HG02798 (cell line): Measurements from ENCODE around the gene TOP3A.
"Not testable (repeated sequence)": the region's sequence is repeated elsewhere in the genome, so short reads cannot be mapped to it uniquely, and the experiment has no call there.

Experiments used
- ATAC-seq: cut with Tn5 transposase; IDR thresholded peaks from one replicate; pipeline ENCODE4 v1.9.1; 2021; ENCODE audit warnings: mild to moderate bottlenecking; ENCODE audit not compliant: unreplicated experiment, poor library complexity

TOP3A gene

DNA sequence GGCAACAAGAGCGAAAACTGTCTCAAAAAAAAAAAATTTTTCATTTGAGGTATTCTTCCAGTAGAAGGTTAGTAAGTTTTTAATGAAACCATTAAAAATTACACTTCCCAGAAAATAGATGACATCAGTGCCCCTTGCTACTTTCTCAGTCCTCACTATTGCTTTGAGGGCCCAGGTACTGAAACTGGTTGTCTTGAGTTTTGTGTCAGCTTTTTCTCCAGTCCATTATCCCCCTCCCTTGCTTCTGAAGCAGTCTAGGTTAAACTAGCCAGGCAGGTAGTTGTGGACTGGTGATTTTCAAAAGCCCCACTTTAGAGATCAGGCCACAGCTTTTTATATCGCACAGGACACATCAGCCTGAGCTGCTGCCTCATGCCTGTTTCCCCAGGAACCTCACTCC is 11.2 kb upstream of the TOP3A start:
- ATAC-seq: no peak

- no peak for ATAC-seq
Observed at GRCh38 chr17:18324140-18325050, 9.6 kb upstream of the TOP3A start.

DNA sequence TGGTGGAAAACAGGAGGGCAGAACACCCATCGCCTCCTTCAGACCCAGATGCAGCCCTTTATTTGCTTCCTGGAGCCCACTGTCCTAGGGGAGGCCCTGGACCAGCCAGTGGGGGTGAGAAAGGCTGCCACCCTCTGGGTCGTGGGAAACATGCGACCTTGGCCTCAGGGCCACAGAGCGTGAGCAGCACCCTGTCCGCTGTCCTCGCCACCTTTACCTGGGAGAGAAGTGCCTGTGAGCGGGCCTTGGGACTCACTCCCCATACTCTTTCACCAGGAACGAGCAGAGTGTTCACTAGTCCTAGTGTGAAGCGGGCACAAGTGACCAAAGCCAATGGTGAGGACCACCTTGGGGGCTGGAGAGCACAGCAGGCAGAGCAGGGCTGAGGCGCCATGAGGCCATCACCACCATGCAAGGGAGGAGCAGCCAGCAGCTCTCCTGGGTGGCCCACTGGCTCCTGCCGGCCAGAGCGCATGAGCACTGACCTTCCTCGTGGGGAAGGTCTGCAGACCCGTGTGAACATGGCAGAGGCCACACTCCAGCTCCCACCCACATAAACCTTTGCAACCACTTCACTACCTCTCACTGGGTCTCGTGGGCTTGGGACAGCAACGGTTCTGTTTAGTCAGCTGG is 8.8 kb upstream of the TOP3A start:
- no peak for ATAC-seq

DNA sequence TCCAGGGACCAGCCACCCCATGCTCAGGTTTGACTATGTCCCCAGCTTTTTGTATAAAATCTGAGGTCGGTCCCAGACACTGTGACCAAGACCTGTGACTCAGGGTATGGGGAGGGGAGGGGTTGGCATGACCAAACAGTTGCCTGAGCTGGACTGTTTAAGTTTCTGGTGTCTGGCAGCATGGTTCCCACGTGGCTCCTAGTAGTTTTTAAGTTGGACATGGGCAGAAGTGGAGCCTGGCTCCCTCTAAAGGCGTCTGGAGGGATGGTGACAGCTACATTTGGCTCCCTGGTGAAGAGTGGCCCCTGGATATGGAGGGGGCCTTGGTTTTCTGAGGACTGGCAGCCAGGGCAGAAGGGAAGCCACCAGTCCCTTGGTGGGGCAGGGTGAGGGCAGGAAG is 8.2 kb upstream of the TOP3A start:
- ATAC-seq: no peak

GRCh38 chr17:18322522-18322921 is 7.7 kb upstream of the TOP3A start:
- ATAC-seq: no peak

- no peak for ATAC-seq
Observed at GRCh38 chr17:18321309-18321708, 6.5 kb upstream of the TOP3A start.

DNA sequence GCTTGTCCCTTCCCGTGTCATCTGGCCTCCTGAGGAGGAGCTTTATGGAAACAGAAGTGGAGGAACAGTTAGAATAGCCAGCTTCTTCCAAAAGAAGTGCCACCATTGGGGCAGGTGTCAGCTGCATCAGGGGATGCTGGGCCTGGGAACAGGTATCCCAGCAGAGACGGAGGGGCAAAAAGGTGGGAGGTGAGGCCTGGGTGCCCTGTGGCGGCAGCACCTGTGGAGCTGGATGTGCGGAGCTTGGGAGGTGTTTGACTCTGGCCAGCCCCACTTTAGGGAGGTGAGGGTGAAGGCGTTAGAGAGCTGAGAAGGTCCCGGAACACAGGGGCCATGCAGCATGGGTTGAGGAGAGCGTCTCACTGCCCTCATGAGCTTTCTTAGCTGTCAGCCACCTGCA is 5.5 kb upstream of the TOP3A start:
- ATAC-seq: no peak

GRCh38 chr17:18319604-18320256 is 4.9 kb upstream of the TOP3A start:
- ATAC-seq: no peak

- ATAC-seq: no peak
Observed at GRCh38 chr17:18318771-18319450, 4.1 kb upstream of the TOP3A start.

DNA sequence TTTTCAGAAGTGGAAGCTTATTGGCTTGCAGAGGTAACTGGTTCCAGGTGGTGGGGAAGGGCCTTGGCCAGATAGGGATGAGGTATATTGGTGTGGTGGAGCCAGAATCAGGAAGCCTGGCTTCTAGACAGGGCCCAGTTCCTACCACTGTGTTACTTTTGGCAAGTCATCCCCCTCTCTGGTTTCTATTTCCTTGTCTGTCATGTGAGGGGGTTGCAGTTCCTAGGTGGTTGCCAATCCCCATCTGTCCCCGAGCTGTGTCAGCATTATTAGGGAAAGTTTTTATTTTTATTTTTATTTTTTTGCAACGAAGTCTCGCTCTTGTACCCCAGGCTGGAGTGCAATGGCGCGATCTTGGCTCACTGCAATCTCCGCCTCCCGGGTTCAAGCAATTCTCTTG is 3.3 kb upstream of the TOP3A start:
- no peak for ATAC-seq

GRCh38 chr17:18315961-18316360 is 1.2 kb upstream of the TOP3A start:
- no peak for ATAC-seq

- ATAC-seq: no peak
Observed at GRCh38 chr17:18315562-18315922, 748 bp upstream of the TOP3A start.

DNA sequence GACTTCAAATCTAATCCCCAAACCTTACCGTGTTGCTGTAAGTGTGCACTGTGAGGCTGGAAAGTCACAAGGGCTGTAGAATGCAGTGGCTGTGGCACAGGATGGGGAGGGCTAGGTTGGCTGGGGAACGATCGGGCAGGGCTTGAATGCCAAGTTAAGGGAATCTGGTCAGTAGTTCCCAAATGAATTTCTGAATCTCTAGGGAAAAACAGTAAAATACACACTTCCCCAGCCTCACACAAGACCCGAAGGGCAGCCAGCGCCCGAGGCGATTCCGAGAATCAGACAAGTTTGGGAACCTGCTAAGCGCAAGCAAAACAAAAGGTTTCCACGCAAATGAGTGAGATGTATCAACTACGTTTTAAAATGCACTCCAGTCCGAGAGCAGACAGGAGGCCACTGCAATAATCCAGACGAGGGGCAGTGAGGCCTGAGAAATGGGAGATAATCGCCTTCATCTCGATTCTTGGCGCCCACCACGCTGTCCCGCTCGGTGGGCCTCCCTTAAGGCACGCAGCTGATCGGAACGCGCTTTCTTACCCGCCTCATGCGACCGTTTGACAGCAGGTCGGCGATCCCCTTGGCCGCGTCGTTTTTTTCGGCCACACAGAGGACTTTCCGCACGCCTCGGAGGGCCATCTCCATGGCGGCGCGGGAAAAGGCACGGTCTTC is 599 bp downstream of the TOP3A start:
- ATAC-seq: no peak

DNA sequence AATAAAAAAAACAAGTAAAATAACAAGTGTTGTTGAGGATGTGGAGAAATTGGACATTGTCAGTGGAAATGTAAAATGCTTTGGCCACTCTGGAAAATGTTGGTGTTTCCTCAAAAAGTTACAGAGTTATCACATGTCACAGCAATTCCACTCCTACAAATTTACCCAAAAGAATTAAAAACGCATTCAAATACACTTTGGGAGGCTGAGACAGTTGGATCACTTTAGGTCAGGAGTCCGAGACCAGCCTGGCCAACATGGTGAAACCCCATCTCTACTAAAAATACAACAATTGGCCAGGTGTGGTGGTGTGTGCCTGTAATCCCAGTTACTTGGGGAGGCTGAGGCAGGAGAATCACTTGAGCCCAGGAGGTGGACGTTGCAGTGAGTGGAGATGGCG is 5.6 kb downstream of the TOP3A start:
- no peak for ATAC-seq

- ATAC-seq: not testable (repeated sequence)
Observed at GRCh38 chr17:18303206-18303605, 11.6 kb downstream of the TOP3A start.

DNA sequence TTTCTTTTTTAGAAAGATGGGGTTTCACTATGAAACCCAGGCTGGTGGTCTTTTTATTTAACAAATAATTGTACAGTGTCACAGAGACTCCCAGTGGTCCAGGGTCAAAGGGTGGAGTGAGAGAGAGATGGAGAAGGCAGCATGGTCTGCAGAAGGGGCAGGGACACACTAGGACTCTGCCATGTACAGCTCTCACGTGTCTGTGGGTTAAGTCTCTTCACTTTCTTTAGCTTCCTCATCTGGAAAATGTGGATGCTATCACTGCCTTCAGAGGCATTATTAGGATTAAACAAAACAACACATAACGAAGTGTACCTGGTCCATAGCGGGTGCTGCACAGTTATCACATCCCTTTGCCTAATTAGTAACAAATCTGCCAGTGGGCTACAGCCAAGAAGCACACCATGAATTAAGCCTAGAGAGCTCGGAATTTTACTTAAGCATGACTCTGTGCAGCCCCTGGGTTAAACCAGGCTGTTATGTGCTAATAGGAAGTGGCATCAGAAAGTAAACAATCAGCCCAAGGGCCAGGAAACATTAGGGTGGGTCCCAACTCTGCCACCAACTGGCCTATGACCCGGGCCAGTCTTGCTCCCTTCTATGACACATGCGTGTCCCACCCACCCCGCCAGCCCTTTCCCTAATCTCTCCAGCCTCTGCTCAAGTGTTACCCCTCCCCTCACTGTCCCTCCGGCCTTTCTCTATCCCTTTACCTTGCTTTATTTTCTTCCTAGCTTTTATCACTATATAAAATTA is 13.9 kb downstream of the TOP3A start:
- no peak for ATAC-seq

- not testable (repeated sequence) for ATAC-seq
Observed at GRCh38 chr17:18298061-18298460, 16.7 kb downstream of the TOP3A start.

DNA sequence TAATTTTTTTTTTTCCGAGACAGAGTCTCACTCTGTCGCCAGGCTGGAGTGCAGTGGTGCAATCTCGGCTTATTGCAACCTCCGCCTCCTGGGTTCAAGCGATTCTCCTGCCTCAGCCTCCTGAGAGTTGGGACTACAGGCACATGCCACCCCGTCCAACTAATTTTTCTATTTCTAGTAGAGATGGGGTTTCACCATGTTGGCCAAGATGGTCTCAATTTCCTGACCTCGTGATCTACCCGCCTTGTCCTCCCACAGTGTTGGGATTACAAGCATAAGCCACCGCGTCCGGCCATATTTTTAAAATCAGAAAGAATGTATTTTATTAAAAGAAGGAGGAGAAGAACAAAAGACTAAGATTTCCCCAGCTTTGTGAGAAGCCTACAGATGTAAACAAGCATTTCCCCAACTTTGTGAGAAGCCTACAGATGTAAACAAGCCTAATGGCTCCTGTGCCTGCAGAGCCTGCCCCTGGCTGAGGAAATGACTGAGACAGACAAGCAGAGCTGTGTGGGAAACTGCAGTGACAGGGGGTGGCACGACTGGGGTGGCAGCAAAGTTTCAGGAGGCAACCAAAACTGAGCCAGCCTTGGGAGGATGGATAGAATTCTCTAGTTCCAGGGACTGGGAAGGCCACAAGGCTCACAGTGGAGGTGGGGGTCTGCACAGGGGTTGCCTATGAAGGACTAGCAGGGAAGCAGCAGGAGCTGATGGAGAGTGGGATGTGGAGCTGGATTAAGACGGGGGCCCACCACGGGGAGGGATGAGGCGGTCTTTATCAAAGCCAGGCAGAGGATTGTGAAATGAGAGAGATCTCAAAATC is 22.9 kb downstream of the TOP3A start:
- ATAC-seq: no peak

DNA sequence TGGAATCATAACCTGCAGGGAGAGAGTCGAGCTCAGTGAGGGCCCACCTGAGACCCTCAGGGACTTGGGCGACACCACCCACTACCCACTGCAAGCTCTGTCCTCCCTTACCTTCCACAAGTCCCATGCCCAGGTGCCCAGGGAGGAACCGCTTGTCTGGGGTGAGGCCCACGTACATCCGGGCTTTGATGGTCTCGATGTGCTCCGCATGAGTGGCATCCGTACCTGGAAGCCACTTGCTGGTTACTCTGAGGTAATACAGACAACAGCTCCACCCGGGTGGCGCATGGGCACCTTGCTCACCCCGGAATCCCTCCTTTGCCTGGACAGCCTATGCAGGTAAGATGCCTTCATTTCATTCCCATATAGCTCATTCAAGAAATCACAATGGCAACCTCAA is 29.5 kb downstream of the TOP3A start:
- no peak for ATAC-seq
